Astrocyte of the hippocampus (primary cell): ENCODE results near the gene IMMT.
A peak's percentile ranks its signal among the peaks of the same experiment; 100 is the strongest.
"Not testable (repeated sequence)": the region's sequence is repeated elsewhere in the genome, so short reads cannot be mapped to it uniquely, and the experiment has no call there.

Experiments used
- DNase-seq: peaks from one replicate; pipeline ENCODE4 v3.0.0; 2011; ENCODE audit warnings: low read depth, low spot score

The IMMT gene

GRCh38 chr2:86201671-86202335 is 6.5 kb upstream of the IMMT start:
- DNase-seq, result peak; percentile 18

DNA sequence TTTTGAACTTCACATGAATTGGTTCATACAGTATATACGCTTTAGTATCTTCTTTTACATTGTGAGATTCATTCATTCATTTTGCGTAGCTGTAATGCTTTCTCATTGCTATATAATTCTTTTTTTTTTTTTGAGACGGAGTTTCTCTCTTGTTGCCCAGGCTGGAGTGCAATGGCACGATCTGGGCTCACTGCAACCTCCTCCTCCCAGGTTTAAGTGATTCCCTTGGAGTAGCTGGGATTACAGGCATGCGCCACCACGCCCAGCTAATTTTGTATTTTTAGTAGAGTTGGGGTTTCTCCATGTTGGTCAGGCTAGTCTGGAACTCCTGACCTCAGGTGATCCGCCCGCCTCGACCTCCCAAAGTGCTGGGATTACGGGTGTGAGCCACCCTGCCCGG is 5.3 kb upstream of the IMMT start:
- DNase-seq, result not testable (repeated sequence)

DNA sequence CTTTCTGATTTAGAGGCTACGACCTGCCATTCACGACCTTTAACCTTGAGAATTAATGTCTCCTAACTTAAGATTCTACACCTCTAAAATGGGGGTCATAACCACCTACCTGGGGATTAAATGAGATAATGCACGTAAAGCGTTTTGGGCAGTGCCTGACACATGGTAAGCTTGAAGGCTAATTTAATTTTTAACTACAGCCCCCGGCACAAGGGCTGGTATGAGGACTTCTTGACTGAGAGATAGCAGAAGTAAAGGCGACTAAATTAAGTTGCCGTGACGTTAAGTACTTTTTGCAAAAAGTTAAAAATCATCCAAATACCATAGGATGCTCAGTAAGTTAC is 4.5 kb upstream of the IMMT start:
- DNase-seq, result no peak

GRCh38 chr2:86195808-86196387 is 636 bp upstream of the IMMT start:
- DNase-seq, result no peak

DNA sequence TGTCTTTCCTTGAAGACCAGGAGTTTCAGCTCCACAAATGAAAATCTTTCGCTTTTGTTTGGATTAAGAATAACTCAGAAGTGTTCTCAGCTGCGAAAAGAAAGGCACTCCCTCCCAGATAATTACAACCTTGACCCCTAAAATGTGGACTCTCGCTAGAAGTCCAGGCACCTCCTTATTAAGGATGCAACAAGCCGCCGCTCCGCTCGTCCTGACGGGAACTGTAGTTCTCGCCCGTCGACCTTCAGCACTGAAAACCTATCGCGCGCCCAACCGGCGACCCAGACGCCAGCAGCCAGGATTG is 559 bp downstream of the IMMT start:
- no peak for DNase-seq

- no peak for DNase-seq
Measured at GRCh38 chr2:86193901-86194567, 1.2 kb downstream of the IMMT start.

DNA sequence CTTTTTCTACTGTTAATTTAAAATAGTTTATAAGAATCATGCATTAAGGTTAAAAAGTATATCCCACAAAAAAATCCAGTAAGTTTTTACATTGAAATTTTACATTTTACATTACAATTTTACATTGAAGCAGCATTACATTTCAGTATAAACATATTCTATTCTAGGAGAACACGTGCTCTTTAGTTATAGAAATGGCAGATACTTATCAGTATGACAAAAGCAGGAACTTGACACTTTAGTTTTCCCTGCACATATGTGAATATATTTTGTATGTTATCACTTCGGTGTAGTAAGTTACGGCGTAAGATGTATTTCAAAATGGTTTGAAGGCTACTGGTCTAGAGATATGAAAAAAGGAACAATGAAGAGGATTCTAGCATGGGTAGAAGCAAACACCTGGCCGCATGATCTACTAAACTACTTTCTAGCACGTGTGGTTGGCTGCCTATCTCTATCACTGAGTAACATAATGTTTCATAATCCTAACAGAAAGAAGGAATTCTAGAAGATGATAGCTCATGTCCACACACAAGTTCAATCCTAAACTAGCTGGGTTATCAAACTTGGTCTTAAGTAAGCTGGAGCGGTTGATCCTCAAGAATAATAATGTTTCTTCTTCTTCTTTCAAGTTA is 5.4 kb downstream of the IMMT start:
- no peak for DNase-seq

DNA sequence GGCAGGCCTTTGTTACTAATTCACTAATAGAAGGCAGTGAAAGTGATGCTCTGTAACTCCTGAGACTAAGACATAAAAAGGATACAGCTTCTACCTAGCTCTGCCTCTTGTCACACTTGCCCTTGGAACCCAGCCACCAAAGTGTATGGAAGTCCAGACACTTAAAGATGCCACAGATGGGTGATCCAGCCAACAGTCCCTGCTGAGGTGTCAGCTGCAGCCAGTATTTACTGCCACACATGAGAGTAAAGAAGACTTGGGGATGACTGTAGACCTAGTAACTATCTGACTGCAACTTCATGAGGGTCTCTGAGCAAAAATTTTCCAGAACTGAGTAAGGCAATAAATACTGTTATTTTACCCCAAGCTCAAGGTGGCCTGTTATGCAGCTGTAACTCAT is 8.8 kb downstream of the IMMT start:
- no peak for DNase-seq

- DNase-seq, result no peak
Measured at GRCh38 chr2:86185517-86186212, 9.6 kb downstream of the IMMT start.

DNA sequence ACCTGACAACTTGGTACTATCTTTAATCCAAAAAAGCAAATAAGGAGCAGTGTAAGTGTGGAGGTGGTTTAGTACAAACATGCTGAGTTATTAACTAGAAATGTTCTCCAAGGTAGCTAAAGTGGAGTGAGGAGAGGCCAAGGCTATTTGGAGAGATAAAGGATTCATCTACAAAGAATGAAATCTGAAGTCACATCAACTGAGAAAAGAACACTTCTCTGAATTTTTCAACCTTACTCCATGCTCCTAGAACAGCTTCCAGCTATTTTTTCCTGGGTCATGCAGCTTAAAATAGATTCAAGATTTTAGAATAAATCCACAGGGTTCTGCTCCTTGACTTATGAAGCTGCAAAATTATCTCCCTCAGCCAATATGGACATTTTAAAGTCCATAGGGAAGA is 18.7 kb downstream of the IMMT start:
- DNase-seq, result no peak

- no peak for DNase-seq
Measured at GRCh38 chr2:86175828-86176227, 19.4 kb downstream of the IMMT start.

DNA sequence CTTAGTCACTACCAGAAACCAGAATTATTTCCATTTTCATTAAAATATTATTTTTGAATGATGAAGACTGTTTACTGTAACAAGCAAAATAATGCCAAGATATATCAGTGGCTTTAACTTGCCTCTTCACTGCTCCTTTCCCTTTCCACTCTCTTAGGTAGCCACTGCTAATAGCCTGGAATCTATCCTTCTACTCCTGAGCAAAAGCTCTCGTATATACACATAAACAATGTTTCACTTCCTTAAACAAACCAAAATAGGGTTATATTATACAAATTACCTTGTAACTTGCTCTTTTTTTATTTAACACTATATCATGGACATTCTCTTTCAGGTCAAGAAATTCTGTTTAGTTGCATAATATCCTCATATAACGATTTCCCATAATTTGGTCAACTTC is 20.8 kb downstream of the IMMT start:
- DNase-seq, result no peak

- DNase-seq, result no peak
Measured at GRCh38 chr2:86172610-86173009, 22.7 kb downstream of the IMMT start.

GRCh38 chr2:86171295-86171694 is 24.0 kb downstream of the IMMT start:
- DNase-seq, result no peak

- DNase-seq, result no peak
Measured at GRCh38 chr2:86170449-86170848, 24.8 kb downstream of the IMMT start.

DNA sequence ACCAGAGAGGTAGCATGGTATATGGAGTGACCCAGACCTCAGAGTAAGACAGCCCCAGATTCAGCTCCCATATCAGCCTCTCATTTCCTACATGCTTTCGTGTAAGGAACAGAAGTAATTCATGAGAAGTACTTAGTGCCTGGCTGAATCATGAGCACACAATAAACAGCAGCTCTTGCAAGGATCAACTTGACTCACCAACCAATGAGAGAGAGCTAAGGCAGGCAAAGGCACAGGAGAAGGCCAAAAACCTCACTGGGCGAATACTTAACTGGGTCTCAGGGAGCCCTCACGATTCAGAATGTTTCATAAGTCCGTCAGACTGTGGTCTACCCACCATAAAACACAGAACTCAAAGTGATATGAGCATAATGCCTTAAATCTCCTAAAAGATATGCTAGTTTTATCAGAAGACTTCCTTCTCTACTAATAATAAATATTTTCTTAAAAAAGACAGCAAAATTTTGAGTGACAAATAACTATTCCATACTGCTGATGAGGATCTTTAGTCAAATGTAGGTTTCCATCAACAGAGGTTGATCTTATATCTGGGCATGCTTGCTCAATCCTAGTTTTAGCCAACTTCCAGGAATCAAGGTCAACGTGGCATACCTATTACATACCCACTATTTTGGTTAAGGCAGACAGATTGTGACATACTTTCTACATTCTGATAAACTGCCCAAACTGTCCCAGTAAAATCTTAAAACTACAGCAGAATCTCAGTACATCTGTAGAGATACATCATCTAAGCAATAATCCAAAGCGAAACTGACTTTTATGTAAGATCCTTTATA is 34.9 kb downstream of the IMMT start:
- peak; percentile 37 for DNase-seq

- no peak for DNase-seq
Measured at GRCh38 chr2:86158286-86158685, 37.0 kb downstream of the IMMT start.

GRCh38 chr2:86157009-86157556 is 38.2 kb downstream of the IMMT start:
- DNase-seq, result no peak

DNA sequence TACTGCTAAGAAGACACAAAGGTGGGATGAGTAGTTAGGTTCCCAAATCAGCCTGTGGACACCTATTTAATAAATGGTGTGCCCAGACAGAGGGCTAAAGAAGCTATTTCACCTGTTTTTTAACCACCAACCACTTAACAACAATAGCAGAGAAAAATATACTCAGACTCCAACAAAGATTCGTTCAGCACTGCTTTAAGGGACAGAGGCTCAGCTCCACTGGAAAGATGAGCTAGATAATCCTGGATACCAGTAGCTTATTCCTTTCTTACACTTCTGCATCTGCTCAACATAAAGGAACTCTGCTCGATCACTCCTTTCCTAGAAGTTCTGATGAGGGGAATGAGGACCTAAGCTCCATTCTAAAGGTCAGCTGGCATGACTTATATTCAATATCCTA is 44.8 kb downstream of the IMMT start:
- DNase-seq, result no peak

DNA sequence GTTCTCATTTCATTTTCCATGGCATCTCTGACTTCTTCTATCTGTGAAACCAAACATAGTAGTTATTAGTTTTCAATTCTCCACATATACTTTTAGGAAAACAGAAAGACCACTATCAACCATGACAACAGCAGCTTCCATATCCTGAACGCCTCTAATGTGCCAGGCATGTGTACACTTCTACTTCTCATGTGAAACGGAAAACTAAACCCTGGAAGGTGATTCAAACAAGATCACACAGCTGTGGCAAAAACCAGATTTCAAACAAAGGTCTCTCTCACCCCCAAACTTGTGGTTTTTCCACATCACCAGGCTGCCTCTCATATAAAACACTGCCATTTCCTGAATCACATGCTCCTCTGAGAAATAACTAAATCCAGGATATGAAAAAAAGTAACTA is 47.5 kb downstream of the IMMT start:
- no peak for DNase-seq

DNA sequence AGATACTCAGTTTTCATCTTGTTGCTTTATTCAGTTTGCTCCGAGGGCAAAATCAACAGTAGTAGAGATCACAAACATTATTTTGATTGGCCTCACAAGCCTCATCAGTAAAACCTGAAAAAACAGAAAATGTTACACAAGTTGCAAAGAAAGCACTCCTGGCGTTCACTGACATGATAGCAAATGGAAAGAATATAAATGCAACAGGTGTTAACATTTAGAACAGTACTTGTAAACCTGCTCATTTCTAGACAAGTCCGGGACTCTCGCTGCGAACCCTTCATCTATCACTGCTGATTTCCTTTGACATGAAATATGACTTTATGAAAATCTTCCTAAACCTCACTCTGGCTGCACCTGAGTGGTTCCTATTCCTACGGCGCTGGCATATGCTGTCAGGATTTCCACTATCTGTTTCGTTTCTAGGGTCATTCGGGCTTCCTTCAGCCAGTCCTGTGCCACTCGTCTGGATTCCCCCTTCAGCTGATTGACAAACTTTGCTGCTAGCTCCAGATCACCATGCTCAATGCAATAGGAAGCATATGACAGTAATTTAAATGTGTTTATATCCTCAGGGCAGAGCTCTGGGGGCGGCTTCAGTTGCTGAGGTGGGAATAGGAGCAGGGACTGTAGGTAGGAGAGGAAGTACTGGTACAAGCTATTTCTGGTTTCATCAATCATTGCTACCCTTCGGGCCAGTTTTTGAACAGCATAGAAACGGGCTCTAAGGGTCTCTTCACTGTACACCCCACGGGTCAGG is 51.2 kb downstream of the IMMT start:
- no peak for DNase-seq
